ENCODE results near the gene DUSP16.

Gene DUSP16

GRCh38 chr12:12518919-12519318 is 43.7 kb downstream of the DUSP16 start:
- H3K9ac ChIP-seq (ENCODE audit: low read length), result no peak overlapping the region
- peak; percentile 32 for DNase-seq (ENCODE audit: low read depth)
- no peaks in the 10 kb centered on the region for H3K9me3 ChIP-seq (ENCODE audit: control insufficient read depth, low read length)
- no peak overlapping the region for H3K4me3 ChIP-seq (ENCODE audit: low read length)
- no peaks in the 10 kb centered on the region for H3K4me1 ChIP-seq (ENCODE audit: control insufficient read depth, insufficient read depth, low read length)
- H3K27me3 ChIP-seq (replicated peaks; ENCODE audit: control insufficient read depth, insufficient read depth, low read length), result no peaks in the 10 kb centered on the region
- peaks cover 5% of the 10 kb centered on the region for H3K36me3 ChIP-seq (ENCODE audit: control insufficient read depth, insufficient read depth, low read length, severe bottlenecking)

DNA sequence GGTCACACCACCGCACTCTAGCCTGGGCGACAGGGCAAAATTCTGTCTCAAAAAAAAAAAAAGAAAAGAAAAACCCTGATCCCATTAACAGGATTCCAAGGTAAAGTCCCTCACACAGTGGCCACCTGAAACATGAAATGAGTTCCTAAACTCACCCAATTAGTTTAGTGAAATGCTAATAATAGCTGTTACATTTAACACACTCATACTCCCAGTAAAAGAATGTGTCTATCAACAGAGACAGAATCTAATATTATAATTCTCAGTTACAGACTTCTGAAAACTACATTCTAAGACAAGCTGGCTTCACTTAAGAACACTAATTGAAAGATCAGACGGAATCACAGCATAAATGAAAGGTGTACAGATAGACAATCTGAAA is 44.2 kb downstream of the DUSP16 start:
- no peak for DNase-seq (ENCODE audit: low read depth)
- Histone ChIP-seq H3K9me3 (ENCODE audit: control insufficient read depth, low read length) (no peaks in the 10 kb centered on the region), H3K9ac (ENCODE audit: low read length) (no peak overlapping the region), H3K4me3 (ENCODE audit: low read length) (no peak overlapping the region), H3K4me1 (ENCODE audit: control insufficient read depth, insufficient read depth, low read length) (no peaks in the 10 kb centered on the region), H3K27me3 (replicated peaks; ENCODE audit: control insufficient read depth, insufficient read depth, low read length) (no peaks in the 10 kb centered on the region), H3K36me3 (ENCODE audit: control insufficient read depth, insufficient read depth, low read length, severe bottlenecking) (peaks cover 5% of the 10 kb centered on the region)

- no peak for DNase-seq (ENCODE audit: low read depth)
- no peaks in the 10 kb centered on the region for H3K36me3 ChIP-seq (ENCODE audit: control insufficient read depth, insufficient read depth, low read length, severe bottlenecking)
- H3K27me3 ChIP-seq (replicated peaks; ENCODE audit: control insufficient read depth, insufficient read depth, low read length), result no peaks in the 10 kb centered on the region
- H3K9me3 ChIP-seq (ENCODE audit: control insufficient read depth, low read length), result no peaks in the 10 kb centered on the region
- H3K4me1 ChIP-seq (ENCODE audit: control insufficient read depth, insufficient read depth, low read length), result peaks cover 8% of the 10 kb centered on the region
- no peak overlapping the region for H3K9ac ChIP-seq (ENCODE audit: low read length)
- H3K4me3 ChIP-seq (ENCODE audit: low read length), result no peak overlapping the region
Observed at GRCh38 chr12:12513416-12514006, 49.2 kb downstream of the DUSP16 start.

- H3K4me3 ChIP-seq (ENCODE audit: low read length), result no peak overlapping the region
- H3K9me3 ChIP-seq (ENCODE audit: control insufficient read depth, low read length), result no peaks in the 10 kb centered on the region
- DNase-seq (ENCODE audit: low read depth), result no peak
- H3K4me1 ChIP-seq (ENCODE audit: control insufficient read depth, insufficient read depth, low read length), result peaks cover 17% of the 10 kb centered on the region
- no peaks in the 10 kb centered on the region for H3K36me3 ChIP-seq (ENCODE audit: control insufficient read depth, insufficient read depth, low read length, severe bottlenecking)
- no peak overlapping the region for H3K9ac ChIP-seq (ENCODE audit: low read length)
- no peaks in the 10 kb centered on the region for H3K27me3 ChIP-seq (replicated peaks; ENCODE audit: control insufficient read depth, insufficient read depth, low read length)
Observed at GRCh38 chr12:12511895-12512711, 50.6 kb downstream of the DUSP16 start.

DNA sequence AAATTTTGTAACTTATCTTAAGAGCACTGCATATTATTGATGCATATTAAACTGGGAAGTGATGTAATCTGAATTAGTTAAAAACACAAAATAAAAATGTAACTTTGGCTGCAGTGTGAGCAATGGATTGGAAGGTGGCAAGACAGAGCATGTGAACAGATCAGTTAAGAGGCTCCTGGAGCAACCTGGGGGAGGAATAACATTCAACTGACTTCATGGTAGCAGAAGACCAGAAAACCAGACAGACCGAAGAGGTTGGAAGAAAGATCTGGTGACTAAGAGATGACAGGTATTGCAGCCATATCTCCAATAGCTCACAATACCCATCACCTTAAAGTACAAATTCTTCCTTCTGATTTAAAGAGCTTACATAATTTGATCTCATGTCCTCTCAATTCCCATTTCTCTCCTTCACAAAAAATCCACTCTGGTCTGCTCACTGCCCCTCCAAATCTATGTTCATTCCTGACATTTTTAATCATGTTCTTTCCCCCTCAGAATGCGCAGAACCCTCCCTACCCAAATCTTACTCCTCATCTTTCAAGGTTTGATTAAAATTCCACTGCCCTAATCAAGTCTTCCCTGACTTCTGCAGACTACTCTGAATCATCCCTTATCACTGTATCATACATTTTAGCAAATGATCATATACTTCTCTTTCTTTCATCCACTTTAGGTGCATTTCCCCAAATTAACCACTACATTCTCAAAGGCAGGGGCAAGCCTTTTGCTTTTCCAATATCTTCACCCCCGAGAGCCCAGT is 51.5 kb downstream of the DUSP16 start:
- no peak overlapping the region for H3K9ac ChIP-seq (ENCODE audit: low read length)
- H3K27me3 ChIP-seq (replicated peaks; ENCODE audit: control insufficient read depth, insufficient read depth, low read length), result no peaks in the 10 kb centered on the region
- H3K4me1 ChIP-seq (ENCODE audit: control insufficient read depth, insufficient read depth, low read length), result peaks cover 26% of the 10 kb centered on the region
- no peak for DNase-seq (ENCODE audit: low read depth)
- H3K36me3 ChIP-seq (ENCODE audit: control insufficient read depth, insufficient read depth, low read length, severe bottlenecking), result no peaks in the 10 kb centered on the region
- H3K4me3 ChIP-seq (ENCODE audit: low read length), result no peak overlapping the region
- no peaks in the 10 kb centered on the region for H3K9me3 ChIP-seq (ENCODE audit: control insufficient read depth, low read length)

- no peak overlapping the region for H3K9ac ChIP-seq (ENCODE audit: low read length)
- H3K27me3 ChIP-seq (replicated peaks; ENCODE audit: control insufficient read depth, insufficient read depth, low read length), result no peaks in the 10 kb centered on the region
- no peaks in the 10 kb centered on the region for H3K36me3 ChIP-seq (ENCODE audit: control insufficient read depth, insufficient read depth, low read length, severe bottlenecking)
- no peaks in the 10 kb centered on the region for H3K9me3 ChIP-seq (ENCODE audit: control insufficient read depth, low read length)
- H3K4me3 ChIP-seq (ENCODE audit: low read length), result no peak overlapping the region
- no peak for DNase-seq (ENCODE audit: low read depth)
- peaks cover 30% of the 10 kb centered on the region for H3K4me1 ChIP-seq (ENCODE audit: control insufficient read depth, insufficient read depth, low read length)
Observed at GRCh38 chr12:12510551-12510950, 52.1 kb downstream of the DUSP16 start.

- DNase-seq (ENCODE audit: low read depth), result peak; percentile 39
- Histone ChIP-seq H3K27me3 (replicated peaks; ENCODE audit: control insufficient read depth, insufficient read depth, low read length) (no peaks in the 10 kb centered on the region), H3K4me1 (ENCODE audit: control insufficient read depth, insufficient read depth, low read length) (peaks cover 34% of the 10 kb centered on the region), H3K9me3 (ENCODE audit: control insufficient read depth, low read length) (no peaks in the 10 kb centered on the region), H3K9ac (ENCODE audit: low read length) (no peak overlapping the region), H3K36me3 (ENCODE audit: control insufficient read depth, insufficient read depth, low read length, severe bottlenecking) (no peaks in the 10 kb centered on the region), H3K4me3 (ENCODE audit: low read length) (no peak overlapping the region)
Observed at GRCh38 chr12:12510141-12510540, 52.5 kb downstream of the DUSP16 start.

DNA sequence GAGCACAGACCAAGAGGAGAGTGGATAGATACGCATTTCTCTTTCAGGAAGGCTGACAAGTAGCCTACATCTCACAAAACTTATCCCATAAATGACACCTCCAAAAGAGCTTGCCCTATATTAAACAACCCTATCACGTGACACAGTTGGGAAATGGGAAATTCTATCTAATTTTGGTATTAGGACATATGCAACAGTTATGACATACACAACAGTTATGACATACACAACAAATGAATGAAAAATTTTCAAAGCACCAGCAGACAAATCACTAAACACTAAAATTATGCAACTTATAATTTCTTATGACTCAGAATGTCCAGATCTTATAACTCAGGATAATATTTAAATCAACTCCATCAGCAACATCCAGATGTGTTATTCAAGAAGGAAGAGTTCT is 54.1 kb downstream of the DUSP16 start:
- Histone ChIP-seq H3K4me1 (ENCODE audit: control insufficient read depth, insufficient read depth, low read length) (peaks cover 37% of the 10 kb centered on the region), H3K4me3 (ENCODE audit: low read length) (no peak overlapping the region), H3K9ac (ENCODE audit: low read length) (no peak overlapping the region), H3K36me3 (ENCODE audit: control insufficient read depth, insufficient read depth, low read length, severe bottlenecking) (no peaks in the 10 kb centered on the region), H3K9me3 (ENCODE audit: control insufficient read depth, low read length) (no peaks in the 10 kb centered on the region), H3K27me3 (replicated peaks; ENCODE audit: control insufficient read depth, insufficient read depth, low read length) (no peaks in the 10 kb centered on the region)
- peak; percentile 79 for DNase-seq (ENCODE audit: low read depth)

DNA sequence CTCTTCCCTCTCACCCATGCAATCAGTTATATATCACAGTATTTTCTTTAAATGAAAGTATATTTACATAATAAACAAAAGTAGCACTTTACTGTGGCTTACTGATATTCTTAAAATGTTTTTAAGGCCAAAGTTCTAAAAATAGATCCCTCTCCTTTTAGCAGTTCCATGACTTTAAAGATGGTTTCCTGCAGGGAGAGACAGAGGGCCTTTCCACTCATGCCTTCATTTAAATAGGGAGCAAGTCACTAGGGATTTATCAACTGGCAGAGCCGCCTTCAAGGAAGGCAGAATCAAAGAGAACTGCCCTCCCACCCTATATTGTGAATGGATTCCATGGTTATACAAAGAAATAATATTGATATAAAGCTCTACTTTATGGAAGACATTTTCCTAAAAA is 55.5 kb downstream of the DUSP16 start:
- Histone ChIP-seq H3K4me3 (ENCODE audit: low read length) (peak overlapping the region; percentile 73), H3K27me3 (replicated peaks; ENCODE audit: control insufficient read depth, insufficient read depth, low read length) (no peaks in the 10 kb centered on the region), H3K9ac (ENCODE audit: low read length) (peak overlapping the region; percentile 75), H3K4me1 (ENCODE audit: control insufficient read depth, insufficient read depth, low read length) (peaks cover 37% of the 10 kb centered on the region), H3K9me3 (ENCODE audit: control insufficient read depth, low read length) (no peaks in the 10 kb centered on the region), H3K36me3 (ENCODE audit: control insufficient read depth, insufficient read depth, low read length, severe bottlenecking) (no peaks in the 10 kb centered on the region)
- DNase-seq (ENCODE audit: low read depth), result peak; percentile 6

DNA sequence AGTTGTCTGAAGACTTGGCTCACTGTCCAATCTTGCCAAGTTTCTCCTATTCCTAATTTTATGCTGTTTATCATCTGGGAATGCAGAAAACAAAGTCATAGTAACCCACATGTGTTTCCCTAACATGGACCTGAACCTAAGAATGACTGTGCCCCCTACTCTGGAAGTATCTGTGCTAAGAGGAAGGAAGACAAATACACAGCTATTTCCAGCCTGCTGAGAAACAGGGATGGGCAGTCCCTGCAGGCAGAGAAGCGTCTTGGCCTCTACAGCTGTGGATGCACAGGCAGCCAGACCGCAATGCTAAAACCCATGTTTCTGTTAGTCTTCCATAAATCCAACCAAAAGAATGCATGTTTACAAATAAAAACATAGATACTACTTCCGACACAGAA is 56.2 kb downstream of the DUSP16 start:
- H3K4me3 ChIP-seq (ENCODE audit: low read length), result peak overlapping the region; percentile 73
- H3K4me1 ChIP-seq (ENCODE audit: control insufficient read depth, insufficient read depth, low read length), result peaks cover 37% of the 10 kb centered on the region
- H3K27me3 ChIP-seq (replicated peaks; ENCODE audit: control insufficient read depth, insufficient read depth, low read length), result no peaks in the 10 kb centered on the region
- DNase-seq (ENCODE audit: low read depth), result peak; percentile 36
- peak overlapping the region; percentile 75 for H3K9ac ChIP-seq (ENCODE audit: low read length)
- H3K9me3 ChIP-seq (ENCODE audit: control insufficient read depth, low read length), result no peaks in the 10 kb centered on the region
- no peaks in the 10 kb centered on the region for H3K36me3 ChIP-seq (ENCODE audit: control insufficient read depth, insufficient read depth, low read length, severe bottlenecking)

All from adipocyte (in vitro differentiated cells).